CD14-positive monocyte (primary cell): Measurements from ENCODE around the gene SPATA9. TPM values are rescaled to one million over a fixed set of nuclear protein-coding genes. Genes with fewer than 3 reads are reported as not detected.

Experiments used
- DNase-seq, 3 donors: peaks; one replicate each; pipeline ENCODE4 v3.0.0-alpha.2; 2011 to 2022
- H2AFZ ChIP-seq: 2 replicates; pipeline ENCODE4 v1.6.0; 2012; ENCODE audit warnings: mild to moderate bottlenecking, low read depth, low read length, inconsistent platforms; ENCODE audit not compliant: insufficient read depth, poor library complexity, severe bottlenecking
- H3K27ac ChIP-seq, 2 donors: 1 replicate in 1 of 2; 2 replicates in 1 of 2; pipeline ENCODE4 v1.5.1; 2012 to 2013; ENCODE audit warnings: low read length in 2 of 2, control low read depth in 1 of 2, inconsistent platforms in 1 of 2, low read depth in 1 of 2, mild to moderate bottlenecking in 1 of 2
- H3K27me3 ChIP-seq, 2 donors: one replicate each; pipeline versions ENCODE4 v1.6.0 to v1.6.1; 2011 to 2013; ENCODE audit warnings: low read length in 2 of 2; ENCODE audit not compliant: control insufficient read depth in 2 of 2, insufficient read depth in 2 of 2
- H3K36me3 ChIP-seq, 2 donors: replicated peaks in 1 of 2; 1 replicate in 1 of 2; 2 replicates in 1 of 2; pipeline versions ENCODE4 v1.5.1 to v1.6.1; 2012 to 2013; ENCODE audit warnings: low read length in 2 of 2, control low read depth in 1 of 2, inconsistent platforms in 1 of 2, mild to moderate bottlenecking in 1 of 2; ENCODE audit not compliant: insufficient read depth in 2 of 2, control insufficient read depth in 1 of 2
- H3K4me1 ChIP-seq, 2 donors: 1 replicate in 1 of 2; 2 replicates in 1 of 2; pipeline versions ENCODE4 v1.5.1 to v1.6.1; 2012 to 2013; ENCODE audit warnings: low read length in 2 of 2, control low read depth in 1 of 2, inconsistent platforms in 1 of 2, mild to moderate bottlenecking in 1 of 2, moderate library complexity in 1 of 2; ENCODE audit not compliant: insufficient read depth in 2 of 2, control insufficient read depth in 1 of 2
- H3K4me2 ChIP-seq: replicated peaks from 2 replicates; pipeline ENCODE3; 2012; ENCODE audit warnings: low read length, moderate library complexity, mild to moderate bottlenecking; ENCODE audit not compliant: poor library complexity, severe bottlenecking; ENCODE audit errors: extremely low read depth
- H3K4me3 ChIP-seq, 3 experiments: fragments of 200-600 bp in 1 of 3; sonication (generic) in 1 of 3; replicated peaks in 1 of 3; 1 replicate in 2 of 3; 2 replicates in 1 of 3; pipeline ENCODE4 v1.5.1; 2011 to 2013; ENCODE audit warnings: low read length in 3 of 3, mild to moderate bottlenecking in 3 of 3, control low read depth in 2 of 3, low read depth in 2 of 3, inconsistent platforms in 1 of 3, moderate library complexity in 1 of 3
- H3K79me2 ChIP-seq: 2 replicates; pipeline ENCODE4 v1.6.0; 2012; ENCODE audit warnings: mild to moderate bottlenecking, control low read depth, inconsistent platforms, low read length, moderate library complexity; ENCODE audit not compliant: insufficient read depth
- H3K9ac ChIP-seq: 2 replicates; pipeline ENCODE4 v1.6.0; 2017; ENCODE audit warnings: low read length, mild to moderate bottlenecking; ENCODE audit not compliant: insufficient read depth, poor library complexity, severe bottlenecking
- H3K9me3 ChIP-seq, 2 donors: replicated peaks in 1 of 2; 1 replicate in 1 of 2; 2 replicates in 1 of 2; pipeline versions ENCODE4 v1.5.1 to v1.6.1; 2012 to 2013; ENCODE audit warnings: low read length in 2 of 2, control low read depth in 1 of 2; ENCODE audit not compliant: control insufficient read depth in 1 of 2, insufficient read depth in 1 of 2
- H4K20me1 ChIP-seq: 2 replicates; pipeline ENCODE4 v1.6.0; 2012; ENCODE audit warnings: mild to moderate bottlenecking, low read length, control low read depth, moderate library complexity; ENCODE audit not compliant: insufficient read depth
- H3K27ac Mint-ChIP-seq, 7 donors: one replicate each; pipeline ENCODE4 v1.8.0; 2020; ENCODE audit warnings: mild to moderate bottlenecking in 7 of 7, mixed read lengths in 7 of 7, moderate library complexity in 6 of 7, inconsistent platforms in 2 of 7
- H3K27me3 Mint-ChIP-seq, 3 donors: one replicate each; pipeline ENCODE4 v1.8.0; 2021 to 2022; ENCODE audit warnings: low read depth in 3 of 3, mild to moderate bottlenecking in 3 of 3, mixed read lengths in 3 of 3, moderate library complexity in 3 of 3, inconsistent platforms in 1 of 3
- H3K36me3 Mint-ChIP-seq, 2 donors: one replicate each; pipeline ENCODE4 v1.8.0; 2020; ENCODE audit warnings: mixed read lengths in 2 of 2, inconsistent platforms in 1 of 2, mild to moderate bottlenecking in 1 of 2
- H3K4me1 Mint-ChIP-seq: one replicate; pipeline ENCODE4 v1.8.0; 2020; ENCODE audit warnings: mild to moderate bottlenecking, mixed read lengths
- H3K4me3 Mint-ChIP-seq, 2 donors: one replicate each; pipeline ENCODE4 v1.8.0; 2020; ENCODE audit warnings: mild to moderate bottlenecking in 2 of 2, mixed read lengths in 2 of 2, moderate library complexity in 1 of 2
- H3K9me3 Mint-ChIP-seq, 7 donors: one replicate each; pipeline ENCODE4 v1.8.0; 2020 to 2022; ENCODE audit warnings: mixed read lengths in 7 of 7, mild to moderate bottlenecking in 6 of 7, moderate library complexity in 6 of 7, inconsistent platforms in 2 of 7
- WGBS: methylation state at CpG from one replicate; pipeline ENCODE4 v1.1.5; 2013; ENCODE audit warnings: missing lambda C conversion rate; ENCODE audit not compliant: insufficient coverage; 5-methylcytosine and 5-hydroxymethylcytosine counted together
- intact Hi-C, 2 donors: fragments of 100-400 bp; cut with micrococcal nuclease; formaldehyde crosslinking; loops; one replicate each; pipeline versions ENCODE4 v1.15.0 to v1.15.1; 2023
- polyA plus RNA-seq, 3 donors: library from polyadenylated mRNA; depleted of rRNA in 1 of 3; unstranded in 2 of 3; stranded (reverse) in 1 of 3; fragments of 300-500 nt in 2 of 3; fragments of >200 nt in 1 of 3; fragmentation: Illumina TruSeq in 2 of 3; gene quantifications; 1 replicate in 2 of 3; 2 replicates in 1 of 3; pipeline ENCODE4 v1.2.3, GENCODE V29; 2012 to 2021
- TF ChIP-seq, protein P1 (sequence below): fragments of 200-600 bp; IDR thresholded peaks from one replicate; pipeline ENCODE4 v1.8.0; 2022; ENCODE audit warnings: antibody characterized with exemption, mild to moderate bottlenecking

Gene SPATA9
- polyA plus RNA-seq, 3 donors = not detected

DNA sequence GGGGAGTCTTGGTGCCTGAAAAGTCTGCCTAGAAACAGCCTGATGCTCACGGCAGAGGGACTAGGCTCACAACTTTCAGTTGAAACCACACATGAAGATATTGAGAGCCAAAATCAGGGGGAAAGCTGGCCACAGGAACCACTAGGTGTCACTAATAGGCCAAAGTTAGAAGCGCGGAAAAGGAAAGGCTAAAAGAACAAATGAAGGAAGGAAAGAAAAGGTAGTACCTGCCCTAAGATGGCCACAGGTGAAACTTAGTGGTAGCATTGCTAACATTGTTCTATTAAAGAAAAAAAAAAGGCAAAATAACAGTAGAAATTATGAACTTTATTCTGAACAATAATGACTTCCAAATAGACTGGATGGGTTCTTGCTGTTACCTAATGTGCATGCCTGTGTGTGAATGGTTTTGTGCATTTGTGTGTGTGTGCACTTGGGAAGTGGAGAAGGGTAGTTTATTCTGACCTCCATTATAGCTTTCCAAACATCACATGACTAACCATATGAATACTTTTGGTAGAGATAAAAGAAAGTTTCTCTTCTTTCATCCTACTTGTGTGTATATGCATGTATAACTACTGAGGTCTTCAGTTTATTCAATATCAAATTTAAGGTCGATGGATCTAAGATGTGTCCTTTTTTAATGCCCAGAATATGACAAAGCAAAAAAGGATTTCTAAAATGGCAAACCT is 38.3 kb downstream of the SPATA9 start:
- Histone ChIP-seq H3K36me3 (no peaks in the 10 kb centered on the region), H3K4me3 (no peak overlapping the region), H3K27me3 (no peaks in the 10 kb centered on the region), H3K79me2 (no peaks in the 10 kb centered on the region), H3K27ac (no peak overlapping the region), H3K4me1 (peaks cover 12 to 15% of the 10 kb centered on the region in 2 donors), H3K4me2 (no peak overlapping the region), H3K9ac (no peak overlapping the region), H2AFZ (peak overlapping the region; percentile 74), H4K20me1 (no peaks in the 10 kb centered on the region), H3K9me3 (no peaks in the 10 kb centered on the region)
- H3K27ac Mint-ChIP-seq = peak overlapping the region in 2 of 7 donors; percentile 45 to 54
- peaks cover 0 to 1% (median 0%) of the 10 kb centered on the region in 7 donors for H3K9me3 Mint-ChIP-seq
- H3K36me3 Mint-ChIP-seq = no peaks in the 10 kb centered on the region
- no peak overlapping the region for H3K4me3 Mint-ChIP-seq
- TF ChIP-seq, protein P1, sequence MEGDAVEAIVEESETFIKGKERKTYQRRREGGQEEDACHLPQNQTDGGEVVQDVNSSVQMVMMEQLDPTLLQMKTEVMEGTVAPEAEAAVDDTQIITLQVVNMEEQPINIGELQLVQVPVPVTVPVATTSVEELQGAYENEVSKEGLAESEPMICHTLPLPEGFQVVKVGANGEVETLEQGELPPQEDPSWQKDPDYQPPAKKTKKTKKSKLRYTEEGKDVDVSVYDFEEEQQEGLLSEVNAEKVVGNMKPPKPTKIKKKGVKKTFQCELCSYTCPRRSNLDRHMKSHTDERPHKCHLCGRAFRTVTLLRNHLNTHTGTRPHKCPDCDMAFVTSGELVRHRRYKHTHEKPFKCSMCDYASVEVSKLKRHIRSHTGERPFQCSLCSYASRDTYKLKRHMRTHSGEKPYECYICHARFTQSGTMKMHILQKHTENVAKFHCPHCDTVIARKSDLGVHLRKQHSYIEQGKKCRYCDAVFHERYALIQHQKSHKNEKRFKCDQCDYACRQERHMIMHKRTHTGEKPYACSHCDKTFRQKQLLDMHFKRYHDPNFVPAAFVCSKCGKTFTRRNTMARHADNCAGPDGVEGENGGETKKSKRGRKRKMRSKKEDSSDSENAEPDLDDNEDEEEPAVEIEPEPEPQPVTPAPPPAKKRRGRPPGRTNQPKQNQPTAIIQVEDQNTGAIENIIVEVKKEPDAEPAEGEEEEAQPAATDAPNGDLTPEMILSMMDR = peak; percentile 79
- WGBS = no CpG with 5 or more reads among the region's 4 CpGs
- peaks cover 0 to 1% (median 0%) of the 10 kb centered on the region in 3 donors for H3K27me3 Mint-ChIP-seq
- intact Hi-C loops = loop anchor here (5.0 kb wide), 2 partner anchors 92 to 203 kb away; partner anchors contain the start of gene SKIC3 (in 1 of the 2)
- DNase-seq = peak in 2 of 3 donors; percentile 32 to 41
- H3K4me1 Mint-ChIP-seq = peaks cover 13% of the 10 kb centered on the region

DNA sequence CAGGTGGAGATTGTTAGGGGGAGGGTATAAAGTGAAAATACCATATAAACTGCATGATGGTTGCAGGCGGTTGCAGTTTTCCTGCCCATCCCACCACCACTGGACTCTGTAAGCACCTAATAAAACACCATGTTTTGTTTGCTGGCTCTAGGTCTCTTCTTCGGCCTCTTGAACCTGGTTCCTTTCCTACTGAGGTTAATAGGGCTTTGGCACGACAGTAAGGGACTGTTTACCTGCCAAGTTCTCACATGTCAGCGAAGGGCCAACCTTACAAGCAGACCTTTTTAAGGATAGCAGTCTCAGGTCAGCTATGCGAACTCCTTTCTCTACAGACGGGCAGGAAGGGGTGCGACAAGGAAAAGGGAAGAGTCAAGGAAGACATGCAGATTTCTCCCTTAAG is 39.6 kb downstream of the SPATA9 start:
- Mint-ChIP-seq H3K4me1 (peaks cover 13% of the 10 kb centered on the region), H3K27ac (no peak overlapping the region), H3K9me3 (peaks cover 0 to 1% (median 0%) of the 10 kb centered on the region in 7 donors), H3K27me3 (peaks cover 0 to 1% (median 0%) of the 10 kb centered on the region in 3 donors), H3K36me3 (no peaks in the 10 kb centered on the region), H3K4me3 (no peak overlapping the region)
- H3K9ac ChIP-seq = no peak overlapping the region
- H3K4me2 ChIP-seq = no peak overlapping the region
- intact Hi-C loops = no loop called here
- TF ChIP-seq, protein P1 = no peak
- no peak for DNase-seq
- H3K4me3 ChIP-seq = no peak overlapping the region
- H3K79me2 ChIP-seq = no peaks in the 10 kb centered on the region
- no peak overlapping the region for H2AFZ ChIP-seq
- H3K9me3 ChIP-seq = no peaks in the 10 kb centered on the region
- no peaks in the 10 kb centered on the region for H3K36me3 ChIP-seq
- WGBS = 100% methylated on average over 2 of the region's 7 CpGs
- H3K4me1 ChIP-seq = peaks cover 12 to 15% of the 10 kb centered on the region in 2 donors
- no peaks in the 10 kb centered on the region for H3K27me3 ChIP-seq
- no peaks in the 10 kb centered on the region for H4K20me1 ChIP-seq
- no peak overlapping the region for H3K27ac ChIP-seq
